Measurements from ENCODE around the gene THSD7A.

Gene THSD7A

GRCh38 chr7:11636274-11636673 is 195.7 kb downstream of the THSD7A start:
- no peak overlapping the region for H3K27ac Mint-ChIP-seq

GRCh38 chr7:11633310-11633709 is 198.7 kb downstream of the THSD7A start:
- no peak overlapping the region for H3K27ac Mint-ChIP-seq
- ATAC-seq (ENCODE audit: low read depth) = no peak
- DNase-seq (ENCODE audit: low spot score in 2 of 2) = no peak
- H3K4me3 Mint-ChIP-seq = no peak overlapping the region
- H3K27me3 Mint-ChIP-seq = no peaks in the 10 kb centered on the region
- no peaks in the 10 kb centered on the region for H3K9me3 Mint-ChIP-seq
- no peaks in the 10 kb centered on the region for H3K4me1 Mint-ChIP-seq
- H3K36me3 Mint-ChIP-seq = no peaks in the 10 kb centered on the region

More at GRCh38 chr7:11636274-11636673, 195.7 kb downstream of the THSD7A start:
- Mint-ChIP-seq H3K9me3 (no peaks in the 10 kb centered on the region), H3K4me1 (no peaks in the 10 kb centered on the region), H3K36me3 (no peaks in the 10 kb centered on the region), H3K27me3 (no peaks in the 10 kb centered on the region), H3K4me3 (no peak overlapping the region)
- no peak for DNase-seq (ENCODE audit: low spot score in 2 of 2)
- ATAC-seq (ENCODE audit: low read depth) = no peak

GRCh38 chr7:11630355-11630754 is 201.6 kb downstream of the THSD7A start:
- Mint-ChIP-seq H3K9me3 (no peaks in the 10 kb centered on the region), H3K36me3 (no peaks in the 10 kb centered on the region), H3K4me3 (no peak overlapping the region), H3K27ac (no peak overlapping the region), H3K27me3 (no peaks in the 10 kb centered on the region), H3K4me1 (no peaks in the 10 kb centered on the region)
- ATAC-seq (ENCODE audit: low read depth) (no peak), DNase-seq (ENCODE audit: low spot score in 2 of 2) (no peak)

- no peaks in the 10 kb centered on the region for H3K27me3 Mint-ChIP-seq
- no peak overlapping the region for H3K4me3 Mint-ChIP-seq
- H3K36me3 Mint-ChIP-seq = no peaks in the 10 kb centered on the region
- no peak for ATAC-seq (ENCODE audit: low read depth)
- no peak for DNase-seq (ENCODE audit: low spot score in 2 of 2)
- H3K27ac Mint-ChIP-seq = no peak overlapping the region
- H3K9me3 Mint-ChIP-seq = peaks cover 2% of the 10 kb centered on the region
- no peaks in the 10 kb centered on the region for H3K4me1 Mint-ChIP-seq
Observed at GRCh38 chr7:11625669-11626068, 206.3 kb downstream of the THSD7A start.

- Mint-ChIP-seq H3K36me3 (no peaks in the 10 kb centered on the region), H3K4me3 (no peak overlapping the region), H3K4me1 (no peaks in the 10 kb centered on the region), H3K9me3 (peaks cover 2% of the 10 kb centered on the region), H3K27me3 (no peaks in the 10 kb centered on the region), H3K27ac (no peak overlapping the region)
- ATAC-seq (ENCODE audit: low read depth) (no peak), DNase-seq (ENCODE audit: low spot score in 2 of 2) (no peak)
Observed at GRCh38 chr7:11623093-11623678, 208.8 kb downstream of the THSD7A start.

- no peaks in the 10 kb centered on the region for H3K4me1 Mint-ChIP-seq
Observed at GRCh38 chr7:11620406-11621253, 211.4 kb downstream of the THSD7A start.

GRCh38 chr7:11616466-11616865 is 215.5 kb downstream of the THSD7A start:
- ATAC-seq (ENCODE audit: low read depth) (no peak), DNase-seq (ENCODE audit: low spot score in 2 of 2) (no peak)
- Mint-ChIP-seq H3K27me3 (no peaks in the 10 kb centered on the region), H3K27ac (no peak overlapping the region), H3K9me3 (no peaks in the 10 kb centered on the region), H3K4me1 (no peaks in the 10 kb centered on the region), H3K4me3 (no peak overlapping the region), H3K36me3 (no peaks in the 10 kb centered on the region)

More at GRCh38 chr7:11620406-11621253, 211.4 kb downstream of the THSD7A start:
- ATAC-seq (ENCODE audit: low read depth) (no peak), DNase-seq (ENCODE audit: low spot score in 2 of 2) (no peak)
- no peak overlapping the region for H3K4me3 Mint-ChIP-seq
- no peak overlapping the region for H3K27ac Mint-ChIP-seq
- H3K36me3 Mint-ChIP-seq = no peaks in the 10 kb centered on the region
- H3K9me3 Mint-ChIP-seq = peaks cover 2% of the 10 kb centered on the region
- H3K27me3 Mint-ChIP-seq = no peaks in the 10 kb centered on the region

- H3K4me1 Mint-ChIP-seq = no peaks in the 10 kb centered on the region
- no peaks in the 10 kb centered on the region for H3K9me3 Mint-ChIP-seq
Observed at GRCh38 chr7:11615174-11615573, 216.8 kb downstream of the THSD7A start.

GRCh38 chr7:11613292-11613930 is 218.6 kb downstream of the THSD7A start:
- Mint-ChIP-seq H3K4me1 (no peaks in the 10 kb centered on the region), H3K9me3 (no peaks in the 10 kb centered on the region), H3K27ac (no peak overlapping the region), H3K36me3 (no peaks in the 10 kb centered on the region), H3K27me3 (no peaks in the 10 kb centered on the region), H3K4me3 (no peak overlapping the region)
- ATAC-seq (ENCODE audit: low read depth) (no peak), DNase-seq (ENCODE audit: low spot score in 2 of 2) (no peak)

More at GRCh38 chr7:11615174-11615573, 216.8 kb downstream of the THSD7A start:
- H3K27ac Mint-ChIP-seq = no peak overlapping the region
- no peak overlapping the region for H3K4me3 Mint-ChIP-seq
- no peaks in the 10 kb centered on the region for H3K27me3 Mint-ChIP-seq
- ATAC-seq (ENCODE audit: low read depth) = no peak
- no peaks in the 10 kb centered on the region for H3K36me3 Mint-ChIP-seq
- no peak for DNase-seq (ENCODE audit: low spot score in 2 of 2)

GRCh38 chr7:11612737-11613136 is 219.3 kb downstream of the THSD7A start:
- H3K27me3 Mint-ChIP-seq = no peaks in the 10 kb centered on the region
- DNase-seq (ENCODE audit: low spot score in 2 of 2) (no peak), ATAC-seq (ENCODE audit: low read depth) (no peak)
- H3K4me1 Mint-ChIP-seq = no peaks in the 10 kb centered on the region
- H3K4me3 Mint-ChIP-seq = no peak overlapping the region
- no peaks in the 10 kb centered on the region for H3K9me3 Mint-ChIP-seq
- H3K27ac Mint-ChIP-seq = no peak overlapping the region
- H3K36me3 Mint-ChIP-seq = no peaks in the 10 kb centered on the region

GRCh38 chr7:11609096-11609670 is 222.8 kb downstream of the THSD7A start:
- ATAC-seq (ENCODE audit: low read depth) = no peak
- Mint-ChIP-seq H3K4me3 (no peak overlapping the region), H3K36me3 (no peaks in the 10 kb centered on the region), H3K9me3 (no peaks in the 10 kb centered on the region), H3K27me3 (no peaks in the 10 kb centered on the region), H3K4me1 (no peaks in the 10 kb centered on the region), H3K27ac (no peak overlapping the region)
- no peak for DNase-seq (ENCODE audit: low spot score in 2 of 2)

- H3K27me3 Mint-ChIP-seq = no peaks in the 10 kb centered on the region
- DNase-seq (ENCODE audit: low spot score in 2 of 2) = no peak
- H3K9me3 Mint-ChIP-seq = no peaks in the 10 kb centered on the region
- H3K4me1 Mint-ChIP-seq = no peaks in the 10 kb centered on the region
- no peaks in the 10 kb centered on the region for H3K36me3 Mint-ChIP-seq
- no peak overlapping the region for H3K4me3 Mint-ChIP-seq
- no peak for ATAC-seq (ENCODE audit: low read depth)
- H3K27ac Mint-ChIP-seq = no peak overlapping the region
Observed at GRCh38 chr7:11607686-11608085, 224.3 kb downstream of the THSD7A start.

- Mint-ChIP-seq H3K4me1 (no peaks in the 10 kb centered on the region), H3K27me3 (no peaks in the 10 kb centered on the region), H3K4me3 (no peak overlapping the region), H3K27ac (no peak overlapping the region), H3K36me3 (no peaks in the 10 kb centered on the region), H3K9me3 (peaks cover 4% of the 10 kb centered on the region)
- DNase-seq (ENCODE audit: low spot score in 2 of 2) = no peak
- ATAC-seq (ENCODE audit: low read depth) = no peak
Observed at GRCh38 chr7:11605749-11606148, 226.2 kb downstream of the THSD7A start.

- Mint-ChIP-seq H3K27me3 (no peaks in the 10 kb centered on the region), H3K4me3 (no peak overlapping the region), H3K36me3 (no peaks in the 10 kb centered on the region), H3K9me3 (peaks cover 4% of the 10 kb centered on the region), H3K4me1 (no peaks in the 10 kb centered on the region), H3K27ac (no peak overlapping the region)
- ATAC-seq (ENCODE audit: low read depth) (no peak), DNase-seq (ENCODE audit: low spot score in 2 of 2) (no peak)
Observed at GRCh38 chr7:11604505-11604904, 227.5 kb downstream of the THSD7A start.
